Activated naive CD8-positive, alpha-beta T cell treated with anti-CD3 and anti-CD28 coated beads for 36 hours (primary cell): Measurements from ENCODE around the gene PDE3B. TPM values are rescaled to one million over a fixed set of nuclear protein-coding genes. Genes with fewer than 3 reads are reported as not detected.
"Not testable (repeated sequence)": the region's sequence is repeated elsewhere in the genome, so short reads cannot be mapped to it uniquely, and the experiment has no call there.

ENCODE experiments used
- DNase-seq: peaks from one replicate; pipeline ENCODE4 v3.0.0; 2021
- H3K27ac Mint-ChIP-seq: one replicate; pipeline ENCODE4 v1.8.0; 2022; ENCODE audit warnings: mild to moderate bottlenecking, moderate library complexity, mixed read lengths
- H3K27me3 Mint-ChIP-seq: one replicate; pipeline ENCODE4 v1.8.0; 2022; ENCODE audit warnings: mild to moderate bottlenecking, mixed read lengths
- H3K36me3 Mint-ChIP-seq: one replicate; pipeline ENCODE4 v1.8.0; 2021; ENCODE audit warnings: mild to moderate bottlenecking, mixed read lengths
- H3K4me1 Mint-ChIP-seq: one replicate; pipeline ENCODE4 v1.8.0; 2021; ENCODE audit warnings: mixed read lengths
- H3K4me3 Mint-ChIP-seq: one replicate; pipeline ENCODE4 v1.8.0; 2022; ENCODE audit warnings: mild to moderate bottlenecking, moderate library complexity, mixed read lengths
- H3K9me3 Mint-ChIP-seq: one replicate; pipeline ENCODE4 v1.8.0; 2022; ENCODE audit warnings: mixed read lengths
- total RNA-seq, 2 experiments: library from RNA; stranded (reverse); gene quantifications; one replicate each; pipeline ENCODE4 v1.2.3, GENCODE V29; 2021

PDE3B gene
- total RNA-seq, 2 experiments from 2014 or later: 44.4 to 46.5 TPM

GRCh38 chr11:14727746-14728145 lies 84.1 kb downstream of the PDE3B start:
- DNase-seq: no peak
- Mint-ChIP-seq H3K4me1 (peaks cover 52% of the 10 kb centered on the region), H3K9me3 (peaks cover 12% of the 10 kb centered on the region), H3K4me3 (no peak overlapping the region), H3K27me3 (no peaks in the 10 kb centered on the region), H3K36me3 (peaks cover 41% of the 10 kb centered on the region), H3K27ac (no peak overlapping the region)

DNA sequence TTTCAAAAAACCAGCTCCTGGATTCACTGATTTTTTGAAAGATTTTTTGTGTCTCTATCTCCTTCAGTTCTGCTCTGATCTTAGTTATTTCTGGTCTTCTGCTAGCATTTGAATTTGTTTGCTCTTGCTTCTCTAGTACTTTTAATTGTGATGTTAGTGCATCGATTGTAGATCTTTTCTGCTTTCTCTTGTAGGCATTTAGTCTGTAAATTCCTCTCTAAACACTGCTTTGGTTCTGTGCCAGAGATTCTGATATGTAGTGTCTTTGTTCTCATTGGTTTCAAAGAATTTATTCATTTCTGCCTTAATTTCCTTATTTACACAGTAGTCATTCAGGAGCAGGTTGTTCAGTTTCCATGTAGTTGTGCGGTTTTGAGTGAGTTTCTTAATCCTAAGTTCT lies 96.9 kb downstream of the PDE3B start:
- Mint-ChIP-seq H3K36me3 (peaks cover 79% of the 10 kb centered on the region), H3K27ac (peak overlapping the region; percentile 47), H3K9me3 (peaks cover 49% of the 10 kb centered on the region), H3K4me1 (peaks cover 62% of the 10 kb centered on the region)
- DNase-seq, H3K4me3 Mint-ChIP-seq, H3K27me3 Mint-ChIP-seq: not testable (repeated sequence)

DNA sequence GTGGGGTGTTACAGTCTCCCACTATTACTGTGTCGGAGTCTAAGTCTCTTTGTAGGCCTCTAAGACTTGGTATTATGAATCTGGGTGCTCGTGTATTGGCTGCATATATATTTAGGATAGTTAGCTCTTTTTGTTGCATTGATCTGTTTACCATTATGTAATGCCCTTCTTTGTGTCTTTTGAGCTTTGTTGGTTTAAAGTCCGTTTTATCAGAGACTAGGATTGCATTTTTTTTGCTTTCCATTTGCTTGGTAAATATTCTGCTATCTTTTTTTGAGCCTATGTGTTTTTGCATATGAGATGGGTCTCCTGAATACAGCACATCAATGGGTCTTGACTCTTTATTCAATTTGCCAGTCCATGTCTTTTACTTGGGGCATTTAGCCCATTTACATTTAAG lies 97.6 kb downstream of the PDE3B start:
- Mint-ChIP-seq H3K4me3 (no peak overlapping the region), H3K27me3 (no peaks in the 10 kb centered on the region), H3K27ac (peak overlapping the region; percentile 47), H3K36me3 (peaks cover 85% of the 10 kb centered on the region), H3K4me1 (peaks cover 57% of the 10 kb centered on the region), H3K9me3 (peaks cover 49% of the 10 kb centered on the region)
- DNase-seq: no peak

GRCh38 chr11:14742849-14743559 lies 99.4 kb downstream of the PDE3B start:
- peaks cover 62% of the 10 kb centered on the region for H3K4me1 Mint-ChIP-seq
- H3K36me3 Mint-ChIP-seq: peaks cover 84% of the 10 kb centered on the region
- no peak overlapping the region for H3K4me3 Mint-ChIP-seq
- H3K27me3 Mint-ChIP-seq: no peaks in the 10 kb centered on the region
- peaks cover 52% of the 10 kb centered on the region for H3K9me3 Mint-ChIP-seq
- H3K27ac Mint-ChIP-seq: no peak overlapping the region
- DNase-seq: no peak

DNA sequence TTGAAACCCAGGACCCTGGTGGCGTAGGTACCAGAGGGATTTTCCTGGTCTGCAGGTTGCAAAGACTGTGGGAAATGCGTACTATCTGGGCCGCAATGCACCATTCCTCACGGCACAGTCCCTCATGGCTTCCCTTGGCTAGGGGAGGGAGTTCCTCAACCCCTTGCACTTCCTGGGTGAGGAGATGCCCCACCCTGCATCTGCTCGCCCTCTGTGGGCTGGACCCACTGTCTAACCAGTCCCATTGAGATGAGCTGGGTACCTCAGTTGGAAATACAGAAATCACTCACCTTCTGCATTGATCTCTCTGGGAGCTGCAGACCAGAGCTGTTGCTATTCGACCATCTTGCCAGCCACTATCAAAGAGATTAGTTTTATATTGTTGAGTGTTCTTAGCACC lies 100.1 kb downstream of the PDE3B start:
- not testable (repeated sequence) for H3K4me3 Mint-ChIP-seq, H3K27me3 Mint-ChIP-seq, DNase-seq
- Mint-ChIP-seq H3K9me3 (peaks cover 47% of the 10 kb centered on the region), H3K27ac (peak overlapping the region; percentile 30), H3K4me1 (peaks cover 61% of the 10 kb centered on the region), H3K36me3 (peaks cover 77% of the 10 kb centered on the region)

DNA sequence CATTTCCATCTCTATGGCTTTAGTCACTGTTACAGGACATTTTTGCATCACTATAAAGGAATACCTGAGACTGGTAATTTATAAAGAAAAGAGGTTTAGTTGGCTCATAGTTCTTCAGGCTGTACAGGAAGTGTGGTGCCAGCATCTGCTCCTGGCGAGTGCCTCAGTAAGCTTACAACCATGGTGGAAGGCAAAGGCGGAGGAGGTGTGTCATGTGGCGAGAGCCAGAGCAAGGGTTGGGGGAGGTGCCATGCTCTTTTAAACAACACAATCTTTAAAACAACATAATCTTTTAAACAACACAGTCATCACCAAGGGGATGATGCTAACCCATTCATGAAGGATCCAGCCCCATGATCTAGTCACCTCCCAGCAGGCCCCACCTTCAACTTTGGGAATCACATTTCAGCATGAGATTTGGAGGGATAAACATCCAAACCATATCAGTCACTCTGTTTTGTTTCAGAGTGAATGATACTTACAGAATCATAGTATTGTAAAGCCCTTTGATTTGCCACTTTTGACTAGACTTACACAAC lies 103.3 kb downstream of the PDE3B start:
- Mint-ChIP-seq H3K36me3 (peaks cover 51% of the 10 kb centered on the region), H3K27me3 (no peaks in the 10 kb centered on the region), H3K9me3 (peaks cover 15% of the 10 kb centered on the region), H3K4me1 (peaks cover 57% of the 10 kb centered on the region), H3K4me3 (no peak overlapping the region), H3K27ac (peak overlapping the region; percentile 62)
- no peak for DNase-seq

DNA sequence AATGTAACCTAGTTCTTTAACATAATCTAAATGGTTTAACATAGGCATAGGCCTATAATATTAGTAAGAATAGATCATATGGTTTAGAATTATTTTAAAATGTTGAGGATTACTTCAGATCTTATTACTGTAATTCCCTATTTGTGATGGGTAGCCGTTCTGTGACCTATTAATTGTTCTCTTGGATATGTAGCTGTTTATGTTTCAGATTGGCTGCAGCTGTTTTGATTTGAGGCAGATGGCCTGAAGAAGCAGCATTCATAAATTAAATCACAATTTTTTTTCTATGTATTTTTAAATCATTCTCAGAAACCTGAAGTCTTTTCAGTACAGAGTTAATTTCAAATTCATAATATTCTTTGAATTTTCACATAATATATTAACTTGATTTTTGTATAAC lies 104.5 kb downstream of the PDE3B start:
- no peak for DNase-seq
- Mint-ChIP-seq H3K36me3 (peaks cover 44% of the 10 kb centered on the region), H3K27me3 (no peaks in the 10 kb centered on the region), H3K4me3 (no peak overlapping the region), H3K27ac (no peak overlapping the region), H3K4me1 (peaks cover 62% of the 10 kb centered on the region), H3K9me3 (peaks cover 10% of the 10 kb centered on the region)

DNA sequence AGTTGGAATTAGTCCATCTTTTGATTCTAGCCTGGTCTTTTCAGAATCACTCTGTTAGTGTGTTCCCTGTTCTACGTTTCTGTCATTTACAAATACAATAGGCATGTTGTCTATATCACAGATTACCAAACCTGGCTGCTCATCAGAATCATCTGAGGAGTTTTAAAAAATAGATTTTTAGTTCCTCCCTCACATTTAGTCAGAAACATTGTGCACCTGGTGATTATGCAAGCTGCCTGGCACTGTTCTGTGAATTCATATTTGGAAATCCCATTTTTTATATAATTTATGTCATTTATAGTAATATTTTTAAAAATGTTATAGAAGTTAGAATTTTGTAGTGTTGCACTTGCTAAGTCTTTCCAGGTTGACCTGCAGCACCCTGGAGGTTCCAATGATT lies 107.3 kb downstream of the PDE3B start:
- peaks cover 64% of the 10 kb centered on the region for H3K4me1 Mint-ChIP-seq
- no peak overlapping the region for H3K4me3 Mint-ChIP-seq

GRCh38 chr11:14751975-14752407 lies 108.4 kb downstream of the PDE3B start:
- peaks cover 30% of the 10 kb centered on the region for H3K36me3 Mint-ChIP-seq
- peak overlapping the region; percentile 32 for H3K4me3 Mint-ChIP-seq
- H3K27ac Mint-ChIP-seq: peak overlapping the region; percentile 77
- no peak for DNase-seq
- H3K4me1 Mint-ChIP-seq: peaks cover 65% of the 10 kb centered on the region
- no peaks in the 10 kb centered on the region for H3K27me3 Mint-ChIP-seq
- peaks cover 3% of the 10 kb centered on the region for H3K9me3 Mint-ChIP-seq

More for the DNA sequence above, 107.3 kb downstream of the PDE3B start:
- no peaks in the 10 kb centered on the region for H3K27me3 Mint-ChIP-seq
- peaks cover 6% of the 10 kb centered on the region for H3K9me3 Mint-ChIP-seq
- no peak for DNase-seq
- H3K36me3 Mint-ChIP-seq: peaks cover 31% of the 10 kb centered on the region
- H3K27ac Mint-ChIP-seq: no peak overlapping the region

DNA sequence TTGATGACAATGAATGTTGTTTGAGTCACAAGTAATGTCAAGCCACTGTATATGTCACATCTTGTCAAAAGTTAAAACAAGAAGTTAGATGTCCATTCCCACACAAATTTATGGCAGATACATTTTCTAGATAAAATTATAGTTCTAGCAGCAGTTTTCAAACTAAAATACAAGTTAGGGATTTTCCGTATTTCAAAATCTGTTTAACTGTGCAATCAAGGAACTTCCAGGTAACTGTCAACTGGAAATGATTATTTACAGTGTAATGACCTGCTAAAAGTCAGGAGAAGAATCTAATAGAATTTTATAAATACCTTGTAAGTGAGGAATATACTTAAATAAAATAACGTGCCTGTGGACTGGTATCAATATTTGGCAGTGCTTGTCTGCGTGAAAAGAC lies 111.5 kb downstream of the PDE3B start:
- H3K27me3 Mint-ChIP-seq: no peaks in the 10 kb centered on the region
- H3K4me3 Mint-ChIP-seq: no peak overlapping the region
- peaks cover 55% of the 10 kb centered on the region for H3K4me1 Mint-ChIP-seq
- H3K9me3 Mint-ChIP-seq: peaks cover 3% of the 10 kb centered on the region
- no peak for DNase-seq
- peak overlapping the region; percentile 72 for H3K27ac Mint-ChIP-seq
- peaks cover 29% of the 10 kb centered on the region for H3K36me3 Mint-ChIP-seq

DNA sequence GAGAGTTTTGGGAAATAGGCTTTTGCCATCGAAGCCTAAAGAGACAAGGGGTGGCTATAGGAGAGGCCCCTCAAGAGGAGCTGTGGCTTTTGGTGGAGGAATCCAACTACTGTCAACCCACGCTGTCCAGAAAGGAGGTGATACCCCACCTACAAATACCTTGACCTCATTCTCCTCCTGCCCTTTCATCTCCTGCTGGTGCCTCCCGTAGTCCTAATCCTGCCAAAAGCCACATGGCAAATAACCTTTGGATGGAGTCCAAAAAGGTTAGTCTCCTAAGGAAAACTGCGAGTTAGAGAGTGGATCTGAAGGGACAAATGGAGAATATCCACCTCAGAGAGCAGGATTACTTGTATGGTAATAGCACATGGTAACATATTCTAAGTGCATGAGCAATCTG lies 112.7 kb downstream of the PDE3B start:
- H3K27me3 Mint-ChIP-seq: no peaks in the 10 kb centered on the region
- H3K36me3 Mint-ChIP-seq: peaks cover 28% of the 10 kb centered on the region
- peaks cover 3% of the 10 kb centered on the region for H3K9me3 Mint-ChIP-seq
- H3K27ac Mint-ChIP-seq: peak overlapping the region; percentile 55
- H3K4me1 Mint-ChIP-seq: peaks cover 56% of the 10 kb centered on the region
- no peak for DNase-seq
- no peak overlapping the region for H3K4me3 Mint-ChIP-seq

GRCh38 chr11:14759300-14760012 lies 115.9 kb downstream of the PDE3B start:
- peaks cover 23% of the 10 kb centered on the region for H3K36me3 Mint-ChIP-seq
- peaks cover 37% of the 10 kb centered on the region for H3K4me1 Mint-ChIP-seq
- not testable (repeated sequence) for H3K27me3 Mint-ChIP-seq, DNase-seq, H3K9me3 Mint-ChIP-seq
- H3K27ac Mint-ChIP-seq: peak overlapping the region; percentile 93
- H3K4me3 Mint-ChIP-seq: peak overlapping the region; percentile 76

DNA sequence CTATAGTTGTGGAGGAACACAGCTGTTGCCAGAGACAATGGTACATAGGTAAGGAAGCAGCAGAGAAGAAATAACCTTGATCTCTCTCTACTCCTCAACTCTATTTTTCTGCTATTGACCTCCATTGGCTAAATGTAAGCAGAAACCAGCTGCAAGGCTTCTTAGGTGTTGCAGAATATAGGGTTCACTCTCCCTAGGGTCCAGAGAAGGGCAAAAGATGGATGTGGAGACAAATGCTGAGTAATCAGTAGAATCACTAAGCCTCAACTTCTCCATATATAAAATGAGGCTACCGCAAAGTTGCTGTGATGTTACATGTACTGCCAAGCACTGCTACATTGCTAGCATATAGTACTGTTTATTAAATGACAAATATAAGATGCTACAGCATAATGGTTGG lies 120.6 kb downstream of the PDE3B start:
- Mint-ChIP-seq H3K4me3 (no peak overlapping the region), H3K27ac (no peak overlapping the region), H3K9me3 (no peaks in the 10 kb centered on the region), H3K27me3 (no peaks in the 10 kb centered on the region), H3K36me3 (peaks cover 5% of the 10 kb centered on the region), H3K4me1 (peaks cover 42% of the 10 kb centered on the region)
- no peak for DNase-seq

GRCh38 chr11:14764579-14765527 lies 121.2 kb downstream of the PDE3B start:
- H3K4me1 Mint-ChIP-seq: peaks cover 41% of the 10 kb centered on the region
- H3K27ac Mint-ChIP-seq: no peak overlapping the region
- peak overlapping the region; percentile 38 for H3K4me3 Mint-ChIP-seq

More at GRCh38 chr11:14764579-14765527, 121.2 kb downstream of the PDE3B start:
- Mint-ChIP-seq H3K9me3 (no peaks in the 10 kb centered on the region), H3K27me3 (no peaks in the 10 kb centered on the region), H3K36me3 (peaks cover 3% of the 10 kb centered on the region)
- DNase-seq: no peak
